ENCODE results near the gene TEAD1. TPM values are rescaled to one million over a fixed set of nuclear protein-coding genes. Genes with fewer than 3 reads are reported as not detected.

TEAD1 gene
- total and polyA plus RNA-seq, 2 donors (not counting 1 experiment from before 2014, with no cell fraction given): 88.6 to 121 TPM

DNA sequence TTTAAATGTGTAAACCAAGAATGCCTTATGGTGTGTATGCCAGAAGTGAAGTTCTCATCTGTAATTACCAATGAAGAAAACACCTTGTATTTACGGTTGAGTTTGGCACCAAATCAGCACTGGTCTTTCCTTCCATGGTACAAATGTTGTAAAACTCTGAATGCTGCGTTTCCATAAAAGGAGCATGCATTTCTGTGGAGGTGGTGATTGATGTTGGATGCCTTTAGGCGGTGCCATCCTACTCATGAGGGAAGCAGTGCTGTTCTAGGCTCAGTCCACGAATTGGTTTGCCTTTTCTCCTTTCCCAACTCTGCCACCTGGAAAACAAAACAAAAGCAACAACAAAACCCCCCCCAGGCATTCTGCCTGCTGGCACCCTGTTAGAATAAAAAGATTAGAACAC is 124.4 kb downstream of the TEAD1 start:
- H3K36me3 ChIP-seq (ENCODE audit: control insufficient read depth, insufficient read depth, low read length): no peaks in the 10 kb centered on the region
- no peak overlapping the region for H3K4me3 ChIP-seq (replicated peaks in 1 of 4; ENCODE audit: control extremely low read depth in 1 of 4, insufficient read depth in 1 of 4, low read depth in 3 of 4, low read length in 4 of 4)
- H2AFZ ChIP-seq (ENCODE audit: low read length): no peak overlapping the region
- peak in 1 of 2 donors; percentile 44 for DNase-seq (ENCODE audit: low read depth in 2 of 2)
- H4K20me1 ChIP-seq (ENCODE audit: control insufficient read depth, extremely low read depth, insufficient read depth, low read length): peaks cover under 1% of the 10 kb centered on the region
- H3K27ac ChIP-seq (ENCODE audit: insufficient read depth, low read length): no peak overlapping the region
- H3K4me2 ChIP-seq (ENCODE audit: extremely low read depth, insufficient read depth, low read length): no peak overlapping the region
- peaks cover 84% of the 10 kb centered on the region for H3K79me2 ChIP-seq (ENCODE audit: control insufficient read depth, insufficient read depth, low read length)
- TF ChIP-seq EZH2 (IDR thresholded peaks at IDR 0.05; ENCODE audit: low read length, missing control alignments): no peak
- TF ChIP-seq, protein P1, sequence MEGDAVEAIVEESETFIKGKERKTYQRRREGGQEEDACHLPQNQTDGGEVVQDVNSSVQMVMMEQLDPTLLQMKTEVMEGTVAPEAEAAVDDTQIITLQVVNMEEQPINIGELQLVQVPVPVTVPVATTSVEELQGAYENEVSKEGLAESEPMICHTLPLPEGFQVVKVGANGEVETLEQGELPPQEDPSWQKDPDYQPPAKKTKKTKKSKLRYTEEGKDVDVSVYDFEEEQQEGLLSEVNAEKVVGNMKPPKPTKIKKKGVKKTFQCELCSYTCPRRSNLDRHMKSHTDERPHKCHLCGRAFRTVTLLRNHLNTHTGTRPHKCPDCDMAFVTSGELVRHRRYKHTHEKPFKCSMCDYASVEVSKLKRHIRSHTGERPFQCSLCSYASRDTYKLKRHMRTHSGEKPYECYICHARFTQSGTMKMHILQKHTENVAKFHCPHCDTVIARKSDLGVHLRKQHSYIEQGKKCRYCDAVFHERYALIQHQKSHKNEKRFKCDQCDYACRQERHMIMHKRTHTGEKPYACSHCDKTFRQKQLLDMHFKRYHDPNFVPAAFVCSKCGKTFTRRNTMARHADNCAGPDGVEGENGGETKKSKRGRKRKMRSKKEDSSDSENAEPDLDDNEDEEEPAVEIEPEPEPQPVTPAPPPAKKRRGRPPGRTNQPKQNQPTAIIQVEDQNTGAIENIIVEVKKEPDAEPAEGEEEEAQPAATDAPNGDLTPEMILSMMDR (conservative IDR thresholded peaks at IDR 0.05 in 1 of 2, IDR thresholded peaks at IDR 0.05 in 1 of 2; ENCODE audit: low read depth in 1 of 2, low read length in 2 of 2): no peak
- H3K9ac ChIP-seq (ENCODE audit: insufficient read depth, low read length): no peak overlapping the region
- H3K4me1 ChIP-seq (ENCODE audit: control insufficient read depth, extremely low read depth, insufficient read depth, low read length): peaks cover 22% of the 10 kb centered on the region
- H3K9me3 ChIP-seq (ENCODE audit: control insufficient read depth, insufficient read depth, low read depth, low read length): no peaks in the 10 kb centered on the region
- no peaks in the 10 kb centered on the region for H3K27me3 ChIP-seq (ENCODE audit: control insufficient read depth, insufficient read depth, low read length)

DNA sequence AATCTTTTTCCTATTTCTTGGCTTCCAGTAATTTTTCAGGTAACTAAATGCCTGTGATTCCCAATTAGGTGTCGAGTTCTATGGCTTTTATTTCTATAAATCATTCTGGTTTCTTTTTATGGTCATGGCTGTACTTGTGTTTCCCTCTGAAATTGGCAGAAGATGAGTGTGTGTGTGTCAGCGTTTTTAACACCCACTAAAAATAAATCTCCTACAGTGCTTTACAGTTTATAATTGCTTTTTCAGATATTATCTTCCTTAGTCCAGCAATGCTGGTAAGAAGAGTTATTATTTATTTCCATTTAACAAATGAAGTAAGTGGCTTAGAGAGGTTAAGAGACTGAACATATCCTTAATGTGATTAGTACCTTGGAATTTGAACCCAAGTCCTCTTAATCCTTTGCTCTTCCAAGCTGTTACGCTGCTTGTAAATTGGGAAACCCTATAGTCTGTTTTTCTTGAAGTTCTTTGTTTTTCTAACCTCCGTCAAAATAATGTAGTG is 125.2 kb downstream of the TEAD1 start:
- Histone ChIP-seq H3K4me2 (ENCODE audit: extremely low read depth, insufficient read depth, low read length) (no peak overlapping the region), H2AFZ (ENCODE audit: low read length) (no peak overlapping the region), H3K9ac (ENCODE audit: insufficient read depth, low read length) (no peak overlapping the region), H3K36me3 (ENCODE audit: control insufficient read depth, insufficient read depth, low read length) (no peaks in the 10 kb centered on the region), H4K20me1 (ENCODE audit: control insufficient read depth, extremely low read depth, insufficient read depth, low read length) (no peaks in the 10 kb centered on the region), H3K27me3 (ENCODE audit: control insufficient read depth, insufficient read depth, low read length) (no peaks in the 10 kb centered on the region), H3K27ac (ENCODE audit: insufficient read depth, low read length) (no peak overlapping the region), H3K4me3 (replicated peaks in 1 of 4; ENCODE audit: control extremely low read depth in 1 of 4, insufficient read depth in 1 of 4, low read depth in 3 of 4, low read length in 4 of 4) (no peak overlapping the region), H3K9me3 (ENCODE audit: control insufficient read depth, insufficient read depth, low read depth, low read length) (no peaks in the 10 kb centered on the region), H3K4me1 (ENCODE audit: control insufficient read depth, extremely low read depth, insufficient read depth, low read length) (peaks cover 22% of the 10 kb centered on the region), H3K79me2 (ENCODE audit: control insufficient read depth, insufficient read depth, low read length) (peaks cover 84% of the 10 kb centered on the region)
- peak in 1 of 2 donors; percentile 47 for DNase-seq (ENCODE audit: low read depth in 2 of 2)
- TF ChIP-seq, protein P1 (conservative IDR thresholded peaks at IDR 0.05 in 1 of 2, IDR thresholded peaks at IDR 0.05 in 1 of 2; ENCODE audit: low read depth in 1 of 2, low read length in 2 of 2): no peak
- no peak for TF ChIP-seq EZH2 (IDR thresholded peaks at IDR 0.05; ENCODE audit: low read length, missing control alignments)

DNA sequence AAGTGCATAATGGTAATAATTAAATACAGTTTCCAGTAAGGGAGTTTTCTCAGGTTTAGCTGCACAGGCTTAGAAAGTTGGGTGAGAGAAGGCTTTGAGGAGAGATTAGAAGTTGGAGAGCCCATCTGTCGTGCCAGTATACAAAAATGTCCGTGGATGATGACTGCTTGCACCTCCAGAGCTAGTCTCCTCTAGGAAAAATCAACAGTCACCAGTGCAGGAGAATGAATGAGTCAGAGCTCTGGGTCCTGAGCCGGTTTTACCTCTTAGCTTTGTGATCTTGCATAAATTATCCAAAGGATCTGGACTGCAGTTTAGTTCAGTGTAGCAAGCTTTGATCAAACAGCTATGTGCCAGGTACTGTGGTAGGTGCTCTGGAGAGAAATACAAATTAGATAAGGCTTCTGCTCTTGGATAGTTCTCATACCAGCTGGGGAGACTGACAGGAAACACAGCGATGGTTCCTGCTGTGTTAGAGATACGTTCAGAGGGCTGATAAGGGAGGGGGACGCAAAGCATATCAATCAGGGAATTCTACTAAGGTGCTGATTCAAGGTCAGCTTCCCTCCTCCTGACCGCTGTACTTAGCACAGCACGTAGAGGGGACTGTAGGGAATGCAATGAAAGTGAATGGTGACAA is 125.9 kb downstream of the TEAD1 start:
- Histone ChIP-seq H3K9ac (ENCODE audit: insufficient read depth, low read length) (no peak overlapping the region), H3K79me2 (ENCODE audit: control insufficient read depth, insufficient read depth, low read length) (peaks cover 84% of the 10 kb centered on the region), H3K27ac (ENCODE audit: insufficient read depth, low read length) (no peak overlapping the region), H3K4me3 (replicated peaks in 1 of 4; ENCODE audit: control extremely low read depth in 1 of 4, insufficient read depth in 1 of 4, low read depth in 3 of 4, low read length in 4 of 4) (no peak overlapping the region), H3K27me3 (ENCODE audit: control insufficient read depth, insufficient read depth, low read length) (no peaks in the 10 kb centered on the region), H3K36me3 (ENCODE audit: control insufficient read depth, insufficient read depth, low read length) (no peaks in the 10 kb centered on the region), H3K4me2 (ENCODE audit: extremely low read depth, insufficient read depth, low read length) (no peak overlapping the region), H3K4me1 (ENCODE audit: control insufficient read depth, extremely low read depth, insufficient read depth, low read length) (peaks cover 22% of the 10 kb centered on the region), H2AFZ (ENCODE audit: low read length) (no peak overlapping the region), H3K9me3 (ENCODE audit: control insufficient read depth, insufficient read depth, low read depth, low read length) (no peaks in the 10 kb centered on the region), H4K20me1 (ENCODE audit: control insufficient read depth, extremely low read depth, insufficient read depth, low read length) (no peaks in the 10 kb centered on the region)
- peak; percentile 40 to 88 for DNase-seq (ENCODE audit: low read depth in 2 of 2)
- TF ChIP-seq EZH2 (IDR thresholded peaks at IDR 0.05; ENCODE audit: low read length, missing control alignments): no peak
- TF ChIP-seq, protein P1 (conservative IDR thresholded peaks at IDR 0.05 in 1 of 2, IDR thresholded peaks at IDR 0.05 in 1 of 2; ENCODE audit: low read depth in 1 of 2, low read length in 2 of 2): no peak

Data from fibroblast of lung (primary cell).